ENCODE measurements around the gene PHACTR3.
"Not testable (repeated sequence)": the region's sequence is repeated elsewhere in the genome, so short reads cannot be mapped to it uniquely, and the experiment has no call there.

DNA sequence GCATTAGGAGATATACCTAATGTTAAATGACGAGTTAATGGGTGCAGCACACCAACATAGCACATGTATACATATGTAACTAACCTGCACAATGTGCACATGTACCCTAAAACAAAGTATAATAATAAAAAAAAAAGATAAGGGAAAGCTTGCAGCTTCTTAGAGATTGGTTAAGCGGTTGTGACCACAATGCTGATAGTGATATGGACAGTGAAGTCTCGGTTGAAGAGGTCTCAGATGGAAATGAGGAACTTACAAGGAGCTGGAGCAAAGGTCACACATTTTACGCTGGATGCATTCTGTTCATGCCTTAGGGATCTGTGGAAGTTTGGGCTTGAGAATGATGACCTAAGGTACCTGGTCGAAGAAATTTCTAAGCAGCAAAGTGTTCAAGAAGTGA, 252.6 kb downstream of the PHACTR3 start:
- TF ChIP-seq, protein P1, sequence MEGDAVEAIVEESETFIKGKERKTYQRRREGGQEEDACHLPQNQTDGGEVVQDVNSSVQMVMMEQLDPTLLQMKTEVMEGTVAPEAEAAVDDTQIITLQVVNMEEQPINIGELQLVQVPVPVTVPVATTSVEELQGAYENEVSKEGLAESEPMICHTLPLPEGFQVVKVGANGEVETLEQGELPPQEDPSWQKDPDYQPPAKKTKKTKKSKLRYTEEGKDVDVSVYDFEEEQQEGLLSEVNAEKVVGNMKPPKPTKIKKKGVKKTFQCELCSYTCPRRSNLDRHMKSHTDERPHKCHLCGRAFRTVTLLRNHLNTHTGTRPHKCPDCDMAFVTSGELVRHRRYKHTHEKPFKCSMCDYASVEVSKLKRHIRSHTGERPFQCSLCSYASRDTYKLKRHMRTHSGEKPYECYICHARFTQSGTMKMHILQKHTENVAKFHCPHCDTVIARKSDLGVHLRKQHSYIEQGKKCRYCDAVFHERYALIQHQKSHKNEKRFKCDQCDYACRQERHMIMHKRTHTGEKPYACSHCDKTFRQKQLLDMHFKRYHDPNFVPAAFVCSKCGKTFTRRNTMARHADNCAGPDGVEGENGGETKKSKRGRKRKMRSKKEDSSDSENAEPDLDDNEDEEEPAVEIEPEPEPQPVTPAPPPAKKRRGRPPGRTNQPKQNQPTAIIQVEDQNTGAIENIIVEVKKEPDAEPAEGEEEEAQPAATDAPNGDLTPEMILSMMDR (IDR thresholded peaks at IDR 0.05; ENCODE audit: insufficient read depth, low read depth, low read length): not testable (repeated sequence)
- TF ChIP-seq EZH2 (IDR thresholded peaks at IDR 0.05; ENCODE audit: insufficient read depth, low read length): not testable (repeated sequence)

Measured in astrocyte (in vitro differentiated cells and primary cell).